Lung (tissue), 12 donors: ENCODE data around the gene SLC40A1. TPM values are rescaled to one million over a fixed set of nuclear protein-coding genes. Genes with fewer than 3 reads are reported as not detected.

ENCODE experiments used
- ATAC-seq: fragments of 200-7000 bp; cut with Tn5 transposase; one replicate; pipeline ENCODE4 v1.9.1; 2020; ENCODE audit warnings: moderate number of reproducible peaks; ENCODE audit not compliant: insufficient read depth, low FRiP score
- DNase-seq, 3 donors: peaks; one replicate each; pipeline ENCODE4 v3.0.0-alpha.2; 2013 to 2017
- H3K27ac ChIP-seq, 2 donors: one replicate each; pipeline ENCODE4 v1.5.1; 2013; ENCODE audit warnings: mild to moderate bottlenecking in 2 of 2, moderate library complexity in 2 of 2, control low read depth in 1 of 2, inconsistent platforms in 1 of 2, low read depth in 1 of 2, low read length in 1 of 2
- H3K27me3 ChIP-seq, 3 donors: one replicate each; pipeline ENCODE4 v1.5.1; 2013; ENCODE audit warnings: low read length in 2 of 3; ENCODE audit not compliant: control insufficient read depth in 3 of 3, insufficient read depth in 3 of 3
- H3K36me3 ChIP-seq, 4 donors: one replicate each; pipeline ENCODE4 v1.5.1; 2013; ENCODE audit warnings: low read length in 4 of 4, mild to moderate bottlenecking in 1 of 4, moderate library complexity in 1 of 4; ENCODE audit not compliant: control insufficient read depth in 4 of 4, insufficient read depth in 4 of 4
- H3K4me1 ChIP-seq, 5 donors: one replicate each; pipeline ENCODE4 v1.5.1; 2013; ENCODE audit warnings: low read length in 5 of 5, mild to moderate bottlenecking in 2 of 5, moderate library complexity in 1 of 5; ENCODE audit not compliant: control insufficient read depth in 5 of 5, insufficient read depth in 5 of 5
- H3K4me3 ChIP-seq: one replicate; pipeline ENCODE4 v1.5.1; 2013; ENCODE audit warnings: mild to moderate bottlenecking, control low read depth, moderate library complexity
- H3K9ac ChIP-seq, 2 donors: one replicate each; pipeline ENCODE4 v1.5.1; 2013; ENCODE audit warnings: low read length in 2 of 2, control low read depth in 1 of 2; ENCODE audit not compliant: insufficient read depth in 1 of 2
- H3K9me3 ChIP-seq, 4 donors: one replicate each; pipeline ENCODE4 v1.5.1; 2013; ENCODE audit warnings: low read length in 3 of 4, mild to moderate bottlenecking in 1 of 4, moderate library complexity in 1 of 4; ENCODE audit not compliant: control insufficient read depth in 4 of 4, insufficient read depth in 3 of 4
- WGBS, 2 donors: extraction: QIAGEN DNeasy Blood & Tissue Kit; methylation state at CpG; one replicate each; pipeline ENCODE4 v1.1.7; 2013; 5-methylcytosine and 5-hydroxymethylcytosine counted together
- polyA plus RNA-seq, 2 donors: library from polyadenylated mRNA; stranded (reverse); fragments of 200-250 nt; gene quantifications; one replicate each; pipeline ENCODE4 v1.2.1, GENCODE V29; 2013
- total RNA-seq, 2 donors: library from RNA; depleted of rRNA in 1 of 2; stranded (reverse); fragments of >200 nt in 1 of 2; gene quantifications; one replicate each; pipeline ENCODE4 v1.2.1, GENCODE V29; 2014 to 2021
- TF ChIP-seq, protein P1 (sequence below): IDR thresholded peaks from 2 replicates; pipeline ENCODE4 v1.5.1; 2012; ENCODE audit warnings: mild to moderate bottlenecking; ENCODE audit errors: control extremely low read depth, extremely low read depth
- donor health status: control.
- donor health status: control.
- donor health status: Bipolar disorder and iron deficiency.
- donor health status: healthy.
- donor health status: DM: yes; HTN: yes; CAD: no.

The SLC40A1 gene
- total and polyA plus RNA-seq, 4 donors = 50.2 to 553 (median 75.8) TPM

- H3K36me3 ChIP-seq = no peaks in the 10 kb centered on the region
- WGBS, 2 donors = 90 to 94% methylated on average over 2 of the region's 2 CpGs
- DNase-seq = no peak
- no peak overlapping the region for H3K9ac ChIP-seq
- ATAC-seq = no peak
- no peaks in the 10 kb centered on the region for H3K9me3 ChIP-seq
- no peak overlapping the region for H3K27ac ChIP-seq
- no peak overlapping the region for H3K4me3 ChIP-seq
- H3K27me3 ChIP-seq = no peaks in the 10 kb centered on the region
- H3K4me1 ChIP-seq = peaks cover 0 to 45% (median 9%) of the 10 kb centered on the region in 5 donors
- TF ChIP-seq, protein P1, sequence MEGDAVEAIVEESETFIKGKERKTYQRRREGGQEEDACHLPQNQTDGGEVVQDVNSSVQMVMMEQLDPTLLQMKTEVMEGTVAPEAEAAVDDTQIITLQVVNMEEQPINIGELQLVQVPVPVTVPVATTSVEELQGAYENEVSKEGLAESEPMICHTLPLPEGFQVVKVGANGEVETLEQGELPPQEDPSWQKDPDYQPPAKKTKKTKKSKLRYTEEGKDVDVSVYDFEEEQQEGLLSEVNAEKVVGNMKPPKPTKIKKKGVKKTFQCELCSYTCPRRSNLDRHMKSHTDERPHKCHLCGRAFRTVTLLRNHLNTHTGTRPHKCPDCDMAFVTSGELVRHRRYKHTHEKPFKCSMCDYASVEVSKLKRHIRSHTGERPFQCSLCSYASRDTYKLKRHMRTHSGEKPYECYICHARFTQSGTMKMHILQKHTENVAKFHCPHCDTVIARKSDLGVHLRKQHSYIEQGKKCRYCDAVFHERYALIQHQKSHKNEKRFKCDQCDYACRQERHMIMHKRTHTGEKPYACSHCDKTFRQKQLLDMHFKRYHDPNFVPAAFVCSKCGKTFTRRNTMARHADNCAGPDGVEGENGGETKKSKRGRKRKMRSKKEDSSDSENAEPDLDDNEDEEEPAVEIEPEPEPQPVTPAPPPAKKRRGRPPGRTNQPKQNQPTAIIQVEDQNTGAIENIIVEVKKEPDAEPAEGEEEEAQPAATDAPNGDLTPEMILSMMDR = no peak
These were observed 54.3 kb downstream of the SLC40A1 start for GRCh38 chr2:189526241-189526640.

DNA sequence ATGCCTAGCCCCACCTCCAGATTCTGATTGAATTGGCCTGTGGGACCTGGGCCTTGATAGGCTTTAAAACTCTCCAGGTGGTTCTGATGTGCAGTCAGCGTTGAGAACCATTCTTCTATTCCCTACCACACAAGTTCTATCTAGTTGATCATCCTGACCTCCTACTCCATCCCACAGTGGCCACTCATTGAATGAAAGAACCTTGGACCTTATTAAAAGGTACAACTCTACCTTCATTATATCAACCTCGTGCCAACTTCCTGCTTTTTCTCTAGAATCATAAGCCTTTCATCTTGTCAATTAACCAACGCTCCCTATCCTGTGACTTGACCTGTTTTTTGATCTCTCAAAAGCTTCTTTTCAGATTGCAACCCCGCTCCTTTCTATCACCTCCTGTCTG lies 55.8 kb downstream of the SLC40A1 start:
- Histone ChIP-seq H3K4me1 (peaks cover 0 to 52% (median 9%) of the 10 kb centered on the region in 5 donors), H3K9me3 (no peaks in the 10 kb centered on the region), H3K36me3 (no peaks in the 10 kb centered on the region), H3K27ac (no peak overlapping the region), H3K9ac (no peak overlapping the region), H3K4me3 (no peak overlapping the region), H3K27me3 (no peaks in the 10 kb centered on the region)
- ATAC-seq = no peak
- WGBS, 2 donors = 79 to 81% methylated on average over 4 of the region's 4 CpGs
- TF ChIP-seq, protein P1 = no peak
- DNase-seq = no peak

GRCh38 chr2:189522435-189523151 lies 58.0 kb downstream of the SLC40A1 start:
- Histone ChIP-seq H3K9ac (no peak overlapping the region), H3K4me3 (no peak overlapping the region), H3K27ac (no peak overlapping the region), H3K4me1 (peaks cover 0 to 47% (median 9%) of the 10 kb centered on the region in 5 donors), H3K27me3 (no peaks in the 10 kb centered on the region), H3K9me3 (no peaks in the 10 kb centered on the region), H3K36me3 (no peaks in the 10 kb centered on the region)
- ATAC-seq (peak; percentile 11), DNase-seq (peak in 2 of 3 donors; percentile 29 to 38)
- 72 to 83% methylated on average over 5 of the region's 5 CpGs for whole genome bisulfite sequencing, 2 donors
- TF ChIP-seq, protein P1 = no peak
